GM03348 (cell line): Measurements from ENCODE around the gene PPP4R3A.
"Not testable (repeated sequence)": the region's sequence is repeated elsewhere in the genome, so short reads cannot be mapped to it uniquely, and the experiment has no call there.

Experiments
- DNase-seq: peaks from one replicate; pipeline ENCODE4 v3.0.0; 2012; ENCODE audit warnings: low spot score

Gene PPP4R3A

GRCh38 chr14:91503000-91503504 is 7.1 kb downstream of the PPP4R3A start:
- DNase-seq: no peak

DNA sequence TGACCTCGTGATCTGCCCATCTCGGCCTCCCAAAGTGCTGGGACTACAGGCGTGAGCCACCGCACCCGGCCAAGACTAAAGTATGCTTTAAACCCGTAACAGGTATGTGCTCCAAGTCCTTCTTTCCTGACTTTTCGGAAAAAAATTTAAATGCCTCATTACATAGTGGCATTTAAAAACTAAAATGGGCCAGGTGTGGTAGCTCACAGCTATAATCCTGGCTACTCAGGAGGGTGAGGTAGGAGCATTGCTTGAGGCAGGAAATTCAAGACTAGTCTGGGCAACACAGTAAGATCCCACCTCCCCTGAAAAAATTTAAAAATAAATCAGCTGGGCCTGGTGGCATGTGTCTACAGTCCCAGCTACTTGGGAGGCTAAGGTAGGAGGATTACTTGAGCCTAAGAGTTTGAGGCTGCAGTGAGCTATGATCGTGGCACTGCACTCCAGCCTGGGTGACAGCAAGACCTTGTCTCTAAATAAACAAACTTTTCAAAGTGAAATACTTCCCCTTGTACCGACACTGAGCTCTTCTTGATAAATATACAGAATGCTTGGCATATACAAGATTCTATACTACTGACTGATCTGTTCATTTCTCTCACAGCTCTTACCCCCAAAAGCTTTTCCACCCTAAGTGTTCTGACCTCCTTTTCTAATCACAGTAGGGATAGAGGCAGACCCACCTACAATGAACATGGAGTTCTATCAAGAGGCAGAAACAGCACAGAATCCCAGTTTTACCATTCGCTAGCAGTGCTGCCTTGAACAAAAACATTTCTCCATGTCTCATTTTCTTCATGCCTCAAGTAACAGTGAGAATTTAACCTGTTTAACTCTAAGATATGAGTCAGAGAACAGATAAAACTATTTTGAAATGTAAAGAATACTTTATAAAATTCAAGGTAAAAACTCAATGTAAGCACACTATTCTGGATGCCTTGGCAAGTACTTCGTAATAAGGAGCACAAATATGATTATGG is 7.9 kb downstream of the PPP4R3A start:
- DNase-seq: no peak

- no peak for DNase-seq
Observed at GRCh38 chr14:91501348-91501747, 8.8 kb downstream of the PPP4R3A start.

GRCh38 chr14:91496790-91497189 is 13.3 kb downstream of the PPP4R3A start:
- no peak for DNase-seq

- DNase-seq: not testable (repeated sequence)
Observed at GRCh38 chr14:91494392-91495065, 15.6 kb downstream of the PPP4R3A start.

GRCh38 chr14:91493169-91493568 is 16.9 kb downstream of the PPP4R3A start:
- DNase-seq: no peak

GRCh38 chr14:91484744-91485143 is 25.4 kb downstream of the PPP4R3A start:
- no peak for DNase-seq

DNA sequence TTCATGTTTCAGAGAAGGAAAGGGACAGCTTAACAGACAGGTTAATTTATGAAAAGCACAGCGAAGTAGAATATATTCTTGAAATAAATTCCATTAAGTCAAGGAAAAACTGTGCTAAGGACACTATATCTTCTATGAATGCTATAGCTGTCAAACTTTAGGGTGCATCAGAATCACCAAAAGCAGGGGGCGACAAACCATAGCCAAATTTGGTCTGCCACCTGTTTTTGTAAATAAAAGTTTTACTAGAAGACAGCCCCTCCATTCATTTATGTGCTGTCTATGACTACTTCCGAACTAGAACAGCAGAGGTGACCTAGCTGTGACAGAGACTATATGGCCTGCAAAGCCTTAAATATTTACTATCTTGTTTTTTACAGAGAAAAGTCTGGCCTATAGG is 25.9 kb downstream of the PPP4R3A start:
- no peak for DNase-seq

DNA sequence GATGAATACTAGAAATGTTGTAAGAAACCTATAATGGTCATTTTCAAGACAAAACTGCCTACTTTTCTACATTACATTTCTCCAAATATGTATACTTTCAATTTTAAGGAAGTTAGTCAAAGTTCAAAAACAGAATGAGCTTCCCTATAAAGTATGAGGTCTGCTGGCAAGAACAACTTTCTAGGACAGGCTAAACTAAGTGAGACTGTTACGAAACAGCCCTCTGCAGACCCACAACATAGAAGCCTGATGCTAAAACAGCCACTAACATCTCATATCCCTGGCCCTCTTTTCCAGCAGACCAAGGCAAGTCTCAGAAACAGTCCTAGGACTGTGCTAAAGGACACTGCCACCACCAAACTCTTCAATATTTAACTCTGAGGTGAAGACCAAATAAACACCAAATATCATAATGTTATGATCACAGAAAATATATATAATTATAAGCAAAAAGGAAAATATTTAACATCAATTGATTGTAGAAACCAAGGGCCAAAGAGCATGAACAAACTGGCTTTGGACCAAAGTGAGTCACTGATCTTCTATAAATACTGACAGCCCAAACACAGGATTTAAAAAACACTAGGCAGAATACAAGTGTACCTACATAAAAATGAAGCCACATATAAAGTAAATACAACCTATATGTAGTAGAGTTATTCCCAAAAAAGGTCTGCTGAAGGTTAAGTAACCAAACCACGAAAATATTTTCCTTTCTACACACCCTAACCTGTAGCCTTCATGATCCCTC is 27.7 kb downstream of the PPP4R3A start:
- DNase-seq: peak; percentile 44

- DNase-seq: no peak
Observed at GRCh38 chr14:91477388-91477787, 32.7 kb downstream of the PPP4R3A start.

- no peak for DNase-seq
Observed at GRCh38 chr14:91473046-91473445, 37.1 kb downstream of the PPP4R3A start.

- DNase-seq: no peak
Observed at GRCh38 chr14:91470216-91470615, 39.9 kb downstream of the PPP4R3A start.

DNA sequence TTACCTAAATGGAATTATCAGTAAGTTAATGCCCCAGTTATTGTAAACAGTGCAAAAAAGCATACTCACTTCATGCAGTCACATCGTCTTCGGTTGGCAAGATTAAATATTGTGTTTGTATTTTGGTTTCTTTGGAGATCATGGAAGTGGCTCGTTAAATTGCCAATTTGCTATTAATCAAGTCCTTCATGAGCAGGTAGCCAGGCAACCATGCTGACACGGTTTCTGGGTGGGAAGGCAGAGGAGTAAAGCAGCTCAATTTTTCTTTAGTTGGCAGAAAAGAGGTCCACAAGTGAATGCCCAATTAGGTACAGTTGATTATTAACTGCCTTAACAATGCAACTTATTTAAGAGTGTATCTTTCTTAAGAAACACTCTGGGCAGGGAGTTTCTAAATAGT is 43.9 kb downstream of the PPP4R3A start:
- DNase-seq: no peak

- DNase-seq: no peak
Observed at GRCh38 chr14:91464615-91465205, 45.4 kb downstream of the PPP4R3A start.

DNA sequence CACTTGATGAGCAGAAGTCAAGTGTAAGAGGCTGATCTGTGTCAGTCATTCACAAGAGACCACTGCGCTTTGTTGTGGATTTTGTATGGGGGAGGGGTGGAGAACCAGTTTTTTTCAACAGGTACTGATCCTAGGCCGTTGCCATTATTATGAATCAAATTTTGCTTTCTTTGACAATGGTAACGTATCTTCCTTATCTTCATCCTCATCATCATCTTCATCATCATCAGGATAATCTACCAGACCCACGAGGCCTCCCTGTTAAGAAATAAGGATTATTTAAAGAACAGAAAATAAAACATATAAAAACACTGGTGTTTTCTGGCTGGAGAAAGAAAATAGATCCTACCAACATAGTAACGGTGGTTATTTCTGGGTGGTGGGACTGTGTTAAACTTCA is 51.5 kb downstream of the PPP4R3A start:
- DNase-seq: no peak

GRCh38 chr14:91456283-91456682 is 53.8 kb downstream of the PPP4R3A start:
- no peak for DNase-seq

- DNase-seq: no peak
Observed at GRCh38 chr14:91454580-91454979, 55.5 kb downstream of the PPP4R3A start.

DNA sequence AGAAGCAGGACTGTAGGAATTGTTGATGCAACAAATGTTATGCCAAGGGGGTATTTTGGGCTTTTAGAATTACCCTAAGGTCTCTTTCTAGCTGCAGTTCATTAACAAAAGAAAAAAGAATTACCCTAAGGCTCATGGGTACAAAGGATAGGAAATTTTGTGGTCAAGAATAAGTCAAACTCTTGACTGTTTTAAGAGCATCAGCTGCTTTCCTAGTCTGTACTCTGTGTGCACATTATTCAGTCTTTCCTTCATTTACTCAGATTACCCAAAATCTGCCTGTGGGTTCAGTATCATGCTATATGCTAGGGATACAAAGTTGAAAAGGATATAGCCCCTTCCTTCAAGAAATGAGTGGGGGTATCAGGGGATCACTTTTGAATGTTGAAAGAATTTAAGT is 56.0 kb downstream of the PPP4R3A start:
- no peak for DNase-seq

- DNase-seq: no peak
Observed at GRCh38 chr14:91453744-91454143, 56.4 kb downstream of the PPP4R3A start.

DNA sequence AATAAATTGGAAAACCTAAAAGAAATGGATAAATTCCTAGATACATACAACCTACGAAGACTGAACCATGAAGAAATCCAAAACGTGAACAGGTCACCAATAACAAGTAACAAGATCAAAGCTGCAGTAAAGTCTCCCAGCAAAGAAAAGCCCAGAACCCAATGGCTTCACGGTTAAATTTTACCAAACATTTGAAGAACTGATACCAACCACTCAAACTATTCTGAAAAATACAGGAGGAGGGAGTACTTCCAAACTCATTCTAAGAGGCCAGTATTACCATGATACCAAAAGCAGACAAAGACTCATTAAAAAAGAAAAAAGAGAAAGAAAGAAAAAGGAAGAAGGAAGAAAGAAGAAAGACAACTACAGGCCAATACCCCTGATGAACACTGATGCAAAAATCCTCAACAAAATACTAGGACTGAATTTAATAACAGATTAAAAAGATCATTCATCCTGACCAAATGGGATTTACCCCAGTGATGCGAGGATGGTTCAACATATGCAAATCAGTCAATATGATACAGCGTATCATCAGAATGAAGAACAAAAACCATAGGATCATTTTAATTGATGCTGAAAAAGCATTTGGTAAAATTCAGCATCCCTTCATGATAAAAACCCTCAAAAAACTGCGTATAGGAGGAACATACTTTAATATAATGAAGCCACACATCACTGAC is 65.6 kb downstream of the PPP4R3A start:
- DNase-seq: no peak

DNA sequence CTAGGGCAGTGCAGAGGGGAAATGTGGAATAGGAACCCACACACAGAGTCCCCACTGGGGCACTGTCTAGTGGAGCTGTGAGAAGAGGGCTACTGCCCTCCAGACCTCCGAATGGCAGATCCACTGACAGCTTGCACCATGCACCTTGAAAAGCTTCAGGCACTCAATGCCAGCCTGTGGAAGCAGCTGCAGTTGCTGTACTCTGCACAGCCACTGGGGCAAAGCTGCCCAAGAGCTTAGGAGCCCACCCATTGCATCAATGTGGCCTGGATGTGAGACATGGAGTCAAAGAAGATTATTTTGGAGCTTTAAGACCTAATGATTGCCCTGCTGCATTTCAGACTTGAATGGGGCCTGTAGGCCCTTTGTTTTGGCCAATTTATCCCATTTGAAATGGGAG is 70.8 kb downstream of the PPP4R3A start:
- DNase-seq: no peak
